WTC11 (cell line): ENCODE measurements around the gene PDE11A.

Experiments
- CTCF ChIP-seq: fragments of 200-600 bp; IDR thresholded peaks from 2 replicates; pipeline ENCODE4 v1.8.0; 2022; ENCODE audit warnings: antibody characterized with exemption
- ETV6 ChIP-seq: sonication (generic); formaldehyde crosslinking; IDR thresholded peaks from 2 replicates; pipeline ENCODE4 v1.8.1; 2022; ENCODE audit warnings: mild to moderate bottlenecking, missing genetic modification reagents
- MAX ChIP-seq: sonication (generic); formaldehyde crosslinking; IDR thresholded peaks from 2 replicates; pipeline ENCODE4 v1.8.0; 2022; ENCODE audit warnings: mild to moderate bottlenecking, missing genetic modification reagents
- SMAD4 ChIP-seq: sonication (generic); formaldehyde crosslinking; IDR thresholded peaks from 2 replicates; pipeline ENCODE4 v1.8.0; 2022; ENCODE audit warnings: mild to moderate bottlenecking, missing genetic modification reagents
- ZNF232 ChIP-seq: sonication (generic); formaldehyde crosslinking; IDR thresholded peaks from 2 replicates; pipeline ENCODE4 v1.8.0; 2022; ENCODE audit warnings: mild to moderate bottlenecking, missing genetic modification reagents
- ZNF416 ChIP-seq: fragments of 250-450 bp; sonication (Bioruptor Pico); IDR thresholded peaks from 2 replicates; pipeline ENCODE4 v1.9.0; 2021; ENCODE audit warnings: mild to moderate bottlenecking, inconsistent platforms
- ZNF425 ChIP-seq: fragments of 250-450 bp; sonication (Bioruptor Pico); conservative IDR thresholded peaks from 2 replicates; pipeline ENCODE4 v1.9.0; 2021; ENCODE audit warnings: mild to moderate bottlenecking
- TF ChIP-seq, protein P1 (sequence below): sonication (generic); formaldehyde crosslinking; IDR thresholded peaks from 2 replicates; pipeline ENCODE4 v1.8.0; 2023; ENCODE audit warnings: missing genetic modification reagents
- TF ChIP-seq, protein P2 (sequence below): sonication (generic); formaldehyde crosslinking; IDR thresholded peaks from 2 replicates; pipeline ENCODE4 v1.8.0; 2022; ENCODE audit warnings: missing genetic modification reagents
- TF ChIP-seq, protein P3 (sequence below): sonication (generic); formaldehyde crosslinking; IDR thresholded peaks from 2 replicates; pipeline ENCODE4 v1.8.0; 2022; ENCODE audit warnings: mild to moderate bottlenecking, missing genetic modification reagents
- TF ChIP-seq, protein P4 (sequence below): sonication (generic); formaldehyde crosslinking; conservative IDR thresholded peaks from 2 replicates; pipeline ENCODE4 v1.8.1; 2023; ENCODE audit warnings: mild to moderate bottlenecking, low read depth, missing genetic modification reagents, moderate library complexity

DNA sequence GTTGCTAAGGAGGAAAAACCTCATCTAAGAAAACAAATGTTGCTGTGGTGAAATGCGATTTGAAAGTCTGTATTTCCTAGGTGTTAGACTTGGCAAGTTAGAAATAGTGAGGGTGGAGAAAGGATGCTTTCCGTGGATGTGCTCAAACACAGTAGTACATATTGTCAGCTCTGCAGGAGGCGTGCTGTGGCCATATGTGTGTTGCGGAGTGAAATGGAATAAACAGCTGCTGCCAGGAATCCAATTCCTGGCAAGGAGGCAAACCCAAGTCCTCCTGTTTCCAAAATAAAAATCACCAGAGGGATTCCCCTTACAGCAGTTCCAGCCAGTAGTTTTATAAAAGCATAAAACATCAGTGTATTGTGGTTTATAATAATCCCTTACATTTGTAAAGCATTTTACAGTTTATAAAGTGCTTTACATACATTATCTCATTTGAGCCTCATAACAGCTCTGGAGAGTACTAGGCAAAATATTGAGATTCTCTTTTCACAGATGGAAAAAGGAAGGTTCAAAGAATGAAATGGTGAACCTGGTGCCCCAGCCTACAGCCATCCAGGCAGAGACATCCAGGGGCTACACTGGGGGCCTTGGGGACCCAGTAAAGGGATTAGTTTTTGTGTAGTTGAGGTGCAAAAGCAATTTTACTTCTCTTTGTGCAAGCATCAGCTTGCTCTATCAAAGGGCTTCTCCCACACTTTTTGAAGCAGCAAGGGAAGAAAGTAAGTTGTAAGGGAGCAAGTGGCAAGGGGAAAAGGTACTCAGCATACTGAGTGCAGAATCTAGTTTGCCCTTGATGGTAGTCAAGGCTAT lies 474.0 kb downstream of the PDE11A start:
- no peak for TF ChIP-seq ETV6 (CRISPR knock-in tag)
- no peak for TF ChIP-seq ZNF425
- TF ChIP-seq SMAD4 (CRISPR knock-in tag), result no peak
- no peak for TF ChIP-seq CTCF
- TF ChIP-seq ZNF232, result no peak
- TF ChIP-seq, protein P1, sequence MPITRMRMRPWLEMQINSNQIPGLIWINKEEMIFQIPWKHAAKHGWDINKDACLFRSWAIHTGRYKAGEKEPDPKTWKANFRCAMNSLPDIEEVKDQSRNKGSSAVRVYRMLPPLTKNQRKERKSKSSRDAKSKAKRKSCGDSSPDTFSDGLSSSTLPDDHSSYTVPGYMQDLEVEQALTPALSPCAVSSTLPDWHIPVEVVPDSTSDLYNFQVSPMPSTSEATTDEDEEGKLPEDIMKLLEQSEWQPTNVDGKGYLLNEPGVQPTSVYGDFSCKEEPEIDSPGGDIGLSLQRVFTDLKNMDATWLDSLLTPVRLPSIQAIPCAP, result no peak
- TF ChIP-seq ZNF416 (CRISPR knock-in tag), result no peak
- TF ChIP-seq, protein P2, sequence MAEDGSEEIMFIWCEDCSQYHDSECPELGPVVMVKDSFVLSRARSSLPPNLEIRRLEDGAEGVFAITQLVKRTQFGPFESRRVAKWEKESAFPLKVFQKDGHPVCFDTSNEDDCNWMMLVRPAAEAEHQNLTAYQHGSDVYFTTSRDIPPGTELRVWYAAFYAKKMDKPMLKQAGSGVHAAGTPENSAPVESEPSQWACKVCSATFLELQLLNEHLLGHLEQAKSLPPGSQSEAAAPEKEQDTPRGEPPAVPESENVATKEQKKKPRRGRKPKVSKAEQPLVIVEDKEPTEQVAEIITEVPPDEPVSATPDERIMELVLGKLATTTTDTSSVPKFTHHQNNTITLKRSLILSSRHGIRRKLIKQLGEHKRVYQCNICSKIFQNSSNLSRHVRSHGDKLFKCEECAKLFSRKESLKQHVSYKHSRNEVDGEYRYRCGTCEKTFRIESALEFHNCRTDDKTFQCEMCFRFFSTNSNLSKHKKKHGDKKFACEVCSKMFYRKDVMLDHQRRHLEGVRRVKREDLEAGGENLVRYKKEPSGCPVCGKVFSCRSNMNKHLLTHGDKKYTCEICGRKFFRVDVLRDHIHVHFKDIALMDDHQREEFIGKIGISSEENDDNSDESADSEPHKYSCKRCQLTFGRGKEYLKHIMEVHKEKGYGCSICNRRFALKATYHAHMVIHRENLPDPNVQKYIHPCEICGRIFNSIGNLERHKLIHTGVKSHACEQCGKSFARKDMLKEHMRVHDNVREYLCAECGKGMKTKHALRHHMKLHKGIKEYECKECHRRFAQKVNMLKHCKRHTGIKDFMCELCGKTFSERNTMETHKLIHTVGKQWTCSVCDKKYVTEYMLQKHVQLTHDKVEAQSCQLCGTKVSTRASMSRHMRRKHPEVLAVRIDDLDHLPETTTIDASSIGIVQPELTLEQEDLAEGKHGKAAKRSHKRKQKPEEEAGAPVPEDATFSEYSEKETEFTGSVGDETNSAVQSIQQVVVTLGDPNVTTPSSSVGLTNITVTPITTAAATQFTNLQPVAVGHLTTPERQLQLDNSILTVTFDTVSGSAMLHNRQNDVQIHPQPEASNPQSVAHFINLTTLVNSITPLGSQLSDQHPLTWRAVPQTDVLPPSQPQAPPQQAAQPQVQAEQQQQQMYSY (CRISPR knock-in tag), result no peak
- TF ChIP-seq, protein P3, sequence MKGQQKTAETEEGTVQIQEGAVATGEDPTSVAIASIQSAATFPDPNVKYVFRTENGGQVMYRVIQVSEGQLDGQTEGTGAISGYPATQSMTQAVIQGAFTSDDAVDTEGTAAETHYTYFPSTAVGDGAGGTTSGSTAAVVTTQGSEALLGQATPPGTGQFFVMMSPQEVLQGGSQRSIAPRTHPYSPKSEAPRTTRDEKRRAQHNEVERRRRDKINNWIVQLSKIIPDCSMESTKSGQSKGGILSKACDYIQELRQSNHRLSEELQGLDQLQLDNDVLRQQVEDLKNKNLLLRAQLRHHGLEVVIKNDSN (CRISPR knock-in tag), result no peak
- TF ChIP-seq, protein P4, sequence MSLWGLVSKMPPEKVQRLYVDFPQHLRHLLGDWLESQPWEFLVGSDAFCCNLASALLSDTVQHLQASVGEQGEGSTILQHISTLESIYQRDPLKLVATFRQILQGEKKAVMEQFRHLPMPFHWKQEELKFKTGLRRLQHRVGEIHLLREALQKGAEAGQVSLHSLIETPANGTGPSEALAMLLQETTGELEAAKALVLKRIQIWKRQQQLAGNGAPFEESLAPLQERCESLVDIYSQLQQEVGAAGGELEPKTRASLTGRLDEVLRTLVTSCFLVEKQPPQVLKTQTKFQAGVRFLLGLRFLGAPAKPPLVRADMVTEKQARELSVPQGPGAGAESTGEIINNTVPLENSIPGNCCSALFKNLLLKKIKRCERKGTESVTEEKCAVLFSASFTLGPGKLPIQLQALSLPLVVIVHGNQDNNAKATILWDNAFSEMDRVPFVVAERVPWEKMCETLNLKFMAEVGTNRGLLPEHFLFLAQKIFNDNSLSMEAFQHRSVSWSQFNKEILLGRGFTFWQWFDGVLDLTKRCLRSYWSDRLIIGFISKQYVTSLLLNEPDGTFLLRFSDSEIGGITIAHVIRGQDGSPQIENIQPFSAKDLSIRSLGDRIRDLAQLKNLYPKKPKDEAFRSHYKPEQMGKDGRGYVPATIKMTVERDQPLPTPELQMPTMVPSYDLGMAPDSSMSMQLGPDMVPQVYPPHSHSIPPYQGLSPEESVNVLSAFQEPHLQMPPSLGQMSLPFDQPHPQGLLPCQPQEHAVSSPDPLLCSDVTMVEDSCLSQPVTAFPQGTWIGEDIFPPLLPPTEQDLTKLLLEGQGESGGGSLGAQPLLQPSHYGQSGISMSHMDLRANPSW (CRISPR knock-in tag), result no peak
- TF ChIP-seq MAX (CRISPR knock-in tag), result no peak
